GM10248 (cell line): ENCODE measurements around the gene MYLK4.

Source experiments
- CTCF ChIA-PET: fragments of 300-600 bp; sonication (Branson Sonifier 250); formaldehyde crosslinking; extraction: SDS; loops from one replicate; lab custom pipeline; 2021; ENCODE audit warnings: antibody characterized with exemption; lab: Yijun Ruan, JAX
- POLR2A ChIA-PET: fragments of 350-650 bp; sonication (Branson Sonifier 250); formaldehyde crosslinking; extraction: SDS; loops from one replicate; lab custom pipeline; 2020; ENCODE audit warnings: antibody characterized with exemption; lab: Yijun Ruan, JAX
- DNase-seq: peaks from one replicate; pipeline ENCODE4 v3.0.0; 2012; ENCODE audit errors: extremely low spot score
- TF ChIP-seq, protein P1 (sequence below): IDR thresholded peaks from 2 replicates; pipeline ENCODE4 v1.5.1; 2012; ENCODE audit warnings: mild to moderate bottlenecking, low read depth; ENCODE audit errors: extremely low read depth, missing control alignments, control extremely low read depth

The MYLK4 gene

DNA sequence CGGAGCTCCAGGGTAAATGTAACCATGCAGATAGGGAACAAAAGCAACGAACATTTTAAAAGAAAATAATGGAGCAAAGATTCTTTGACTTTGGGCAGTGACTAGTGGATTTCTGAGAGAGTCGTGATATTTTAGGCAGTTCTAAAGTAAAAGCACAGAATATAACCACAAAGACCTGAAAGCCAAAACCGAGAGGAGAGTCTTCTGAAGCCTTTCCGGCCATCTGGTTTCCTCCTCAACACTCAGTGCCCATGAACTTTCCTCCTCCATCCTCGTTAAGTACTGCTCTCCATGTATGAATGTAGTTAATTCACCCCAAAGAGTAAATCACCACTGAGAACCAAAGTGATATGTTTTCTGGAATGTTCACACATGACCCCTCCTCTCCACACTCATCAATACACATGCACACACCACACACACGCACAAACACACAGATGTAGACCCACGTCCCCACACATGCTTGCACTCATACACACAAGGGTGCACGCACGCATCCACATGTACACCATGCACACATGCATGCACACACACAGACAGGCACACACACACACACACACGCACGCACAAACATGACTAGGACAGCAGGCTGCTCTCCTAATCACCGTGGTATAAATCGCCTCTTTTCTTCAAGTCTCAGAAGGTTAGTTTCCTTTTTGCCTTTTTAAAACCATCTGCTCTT, 109.5 kb downstream of the MYLK4 start:
- ChIA-PET POLR2A (no interaction called here), CTCF (interaction anchor here (1.8 kb wide), 1 partner anchor 1045 kb away, joined by 8 read pairs; no protein-coding TSS in a partner anchor)
- TF ChIP-seq, protein P1, sequence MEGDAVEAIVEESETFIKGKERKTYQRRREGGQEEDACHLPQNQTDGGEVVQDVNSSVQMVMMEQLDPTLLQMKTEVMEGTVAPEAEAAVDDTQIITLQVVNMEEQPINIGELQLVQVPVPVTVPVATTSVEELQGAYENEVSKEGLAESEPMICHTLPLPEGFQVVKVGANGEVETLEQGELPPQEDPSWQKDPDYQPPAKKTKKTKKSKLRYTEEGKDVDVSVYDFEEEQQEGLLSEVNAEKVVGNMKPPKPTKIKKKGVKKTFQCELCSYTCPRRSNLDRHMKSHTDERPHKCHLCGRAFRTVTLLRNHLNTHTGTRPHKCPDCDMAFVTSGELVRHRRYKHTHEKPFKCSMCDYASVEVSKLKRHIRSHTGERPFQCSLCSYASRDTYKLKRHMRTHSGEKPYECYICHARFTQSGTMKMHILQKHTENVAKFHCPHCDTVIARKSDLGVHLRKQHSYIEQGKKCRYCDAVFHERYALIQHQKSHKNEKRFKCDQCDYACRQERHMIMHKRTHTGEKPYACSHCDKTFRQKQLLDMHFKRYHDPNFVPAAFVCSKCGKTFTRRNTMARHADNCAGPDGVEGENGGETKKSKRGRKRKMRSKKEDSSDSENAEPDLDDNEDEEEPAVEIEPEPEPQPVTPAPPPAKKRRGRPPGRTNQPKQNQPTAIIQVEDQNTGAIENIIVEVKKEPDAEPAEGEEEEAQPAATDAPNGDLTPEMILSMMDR = no peak
- peak; percentile 48 for DNase-seq

DNA sequence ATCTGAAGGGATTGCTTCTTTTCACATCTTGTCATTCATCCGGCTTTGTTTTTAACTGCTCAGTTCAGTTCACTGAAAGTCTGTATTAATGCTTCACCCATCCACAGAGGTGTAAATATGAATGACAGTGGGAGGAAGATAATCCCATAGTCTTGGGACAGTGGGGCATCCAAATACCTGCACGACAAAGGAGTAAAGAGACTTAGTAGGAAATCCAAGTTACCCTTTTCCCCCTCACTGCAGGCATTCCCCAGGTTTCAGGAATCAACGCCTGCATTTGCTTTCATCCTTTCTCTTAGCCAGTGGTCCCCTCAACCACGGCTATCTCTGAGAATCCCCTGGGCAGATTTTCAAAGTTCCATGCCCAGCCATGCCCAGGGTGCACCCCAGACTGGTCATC, 110.2 kb downstream of the MYLK4 start:
- ChIA-PET POLR2A (no interaction called here), CTCF (interaction anchor here (1.2 to 1.8 kb wide), 2 partner anchors 20 to 1044 kb away, joined by 4 to 8 read pairs; no protein-coding TSS in a partner anchor)
- DNase-seq = no peak
- TF ChIP-seq, protein P1 = no peak

DNA sequence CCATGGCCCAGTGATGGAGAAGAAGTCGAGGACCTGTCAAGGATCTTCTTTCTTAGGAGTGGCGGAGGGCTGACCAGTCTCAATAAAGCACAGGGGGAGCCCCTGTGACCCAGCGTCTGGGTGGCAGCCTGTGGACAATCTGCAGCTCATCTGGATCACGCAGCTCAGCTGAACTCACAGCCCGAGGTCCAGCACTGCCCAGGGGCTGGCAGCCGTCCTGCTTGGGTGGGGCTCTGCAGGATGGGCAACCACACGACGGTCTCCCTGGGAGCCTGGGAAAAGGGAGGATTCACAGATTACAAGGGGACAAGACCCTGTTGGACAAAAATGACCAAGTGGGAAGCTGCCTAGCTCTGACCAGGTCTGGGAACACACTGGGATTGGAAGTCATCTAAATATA, 110.8 kb downstream of the MYLK4 start:
- CTCF ChIA-PET = interaction anchor here (1.2 to 1.8 kb wide), 2 partner anchors 19 to 1044 kb away, joined by 4 to 8 read pairs; no protein-coding TSS in a partner anchor
- POLR2A ChIA-PET = no interaction called here
- DNase-seq = no peak
- TF ChIP-seq, protein P1 = no peak

DNA sequence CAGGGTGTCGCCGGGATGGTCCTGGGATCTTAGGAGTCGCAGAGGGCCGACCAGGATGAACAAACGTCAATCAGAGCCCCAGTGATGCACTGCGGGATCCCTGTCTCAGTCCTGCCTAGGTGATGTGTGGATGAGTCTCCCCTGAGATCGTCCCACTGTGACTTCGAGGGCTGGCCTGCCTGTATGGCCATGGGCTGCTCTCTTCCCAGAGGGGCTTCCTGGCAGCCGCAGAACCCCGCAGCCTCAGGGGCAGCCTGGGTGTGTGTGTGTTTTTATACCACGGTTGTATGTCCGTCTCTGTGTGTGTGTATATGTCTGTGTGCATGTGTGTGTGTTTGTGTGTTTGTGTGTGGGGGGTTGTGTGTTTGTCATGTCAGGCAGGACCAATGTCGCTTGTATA, 111.6 kb downstream of the MYLK4 start:
- ChIA-PET CTCF (no interaction called here), POLR2A (no interaction called here)
- DNase-seq = no peak
- TF ChIP-seq, protein P1 = no peak

DNA sequence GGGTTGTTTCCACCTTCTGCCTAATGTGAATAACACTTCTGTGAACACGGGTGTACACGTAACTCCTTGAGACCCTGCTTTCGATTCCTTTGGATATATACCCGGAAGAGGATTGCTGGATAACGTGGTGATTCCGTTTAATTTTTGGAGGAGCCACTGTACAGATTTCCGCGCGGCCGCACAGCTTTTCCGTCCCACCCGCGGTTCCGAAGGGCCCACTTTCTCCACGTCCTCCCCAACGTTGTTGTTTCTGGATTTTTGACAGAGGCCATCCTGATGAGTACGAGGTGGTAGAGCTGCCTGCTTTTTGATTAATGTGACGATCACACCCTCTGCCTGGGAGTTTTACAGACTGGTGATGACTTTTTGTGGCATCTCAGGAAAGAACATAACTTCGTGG, 114.0 kb downstream of the MYLK4 start:
- ChIA-PET CTCF (interaction anchor here (0.9 to 5.3 kb wide), 4 partner anchors 8 to 1040 kb away, joined by 3 to 77 read pairs (median 40); no protein-coding TSS in a partner anchor), POLR2A (interaction anchor here (0.6 kb wide), 1 partner anchor 43 kb away, joined by 3 read pairs; no protein-coding TSS in a partner anchor)
- TF ChIP-seq, protein P1 = no peak
- DNase-seq = no peak

DNA sequence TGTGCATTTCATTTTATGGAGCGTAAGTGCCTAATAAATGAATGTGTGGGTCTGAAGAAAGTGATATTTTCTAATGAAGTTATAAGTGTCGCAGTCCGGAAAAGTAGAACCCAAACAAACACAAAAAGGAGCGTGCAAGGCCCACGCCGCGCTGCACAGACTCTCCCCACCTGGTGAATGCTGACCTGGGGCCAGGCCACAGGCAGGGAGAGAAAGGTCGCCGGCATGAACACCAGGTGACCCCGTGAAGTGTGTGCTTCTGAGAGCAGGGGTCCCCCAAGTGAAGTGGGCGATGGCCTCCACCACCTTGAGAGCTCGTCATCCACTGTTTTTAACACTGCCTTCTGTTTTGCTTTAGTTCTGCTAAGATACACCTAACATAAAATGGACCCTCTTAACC, 114.8 kb downstream of the MYLK4 start:
- ChIA-PET CTCF (interaction anchor here (0.9 to 5.3 kb wide), 14 partner anchors 8 to 1039 kb away, joined by 3 to 77 read pairs (median 5); no protein-coding TSS in a partner anchor), POLR2A (no interaction called here)
- no peak for DNase-seq
- TF ChIP-seq, protein P1 = no peak
